Central memory CD8-positive, alpha-beta T cell (primary cell): ENCODE results near the gene UQCRFS1.
"Not testable (repeated sequence)": the region's sequence is repeated elsewhere in the genome, so short reads cannot be mapped to it uniquely, and the experiment has no call there.

ENCODE experiments used
- ATAC-seq: fragments of 150-1000 bp; cut with Tn5 transposase; replicated peaks from 2 replicates; pipeline ENCODE4 v1.10.0; 2022; ENCODE audit warnings: mild to moderate bottlenecking, moderate FRiP score, moderate number of reproducible peaks; ENCODE audit not compliant: poor library complexity, severe bottlenecking; ENCODE audit errors: extremely low read depth
- DNase-seq, 2 donors: peaks; one replicate each; pipeline ENCODE4 v3.0.0; 2021; ENCODE audit warnings: low spot score in 2 of 2
- H3K27ac Mint-ChIP-seq: one replicate; pipeline ENCODE4 v1.8.0; 2022; ENCODE audit warnings: low read depth, mild to moderate bottlenecking, moderate library complexity, mixed read lengths
- H3K27me3 Mint-ChIP-seq: one replicate; pipeline ENCODE4 v1.8.0; 2022; ENCODE audit warnings: mixed read lengths
- H3K36me3 Mint-ChIP-seq: one replicate; pipeline ENCODE4 v1.8.0; 2022; ENCODE audit warnings: mild to moderate bottlenecking, moderate library complexity, mixed read lengths; ENCODE audit not compliant: insufficient read depth
- H3K4me1 Mint-ChIP-seq: one replicate; pipeline ENCODE4 v1.8.0; 2022; ENCODE audit warnings: mixed read lengths
- H3K4me3 Mint-ChIP-seq: one replicate; pipeline ENCODE4 v1.8.0; 2022; ENCODE audit warnings: mild to moderate bottlenecking, moderate library complexity, mixed read lengths
- H3K9me3 Mint-ChIP-seq: one replicate; pipeline ENCODE4 v1.8.0; 2022; ENCODE audit warnings: mixed read lengths

UQCRFS1 gene

DNA sequence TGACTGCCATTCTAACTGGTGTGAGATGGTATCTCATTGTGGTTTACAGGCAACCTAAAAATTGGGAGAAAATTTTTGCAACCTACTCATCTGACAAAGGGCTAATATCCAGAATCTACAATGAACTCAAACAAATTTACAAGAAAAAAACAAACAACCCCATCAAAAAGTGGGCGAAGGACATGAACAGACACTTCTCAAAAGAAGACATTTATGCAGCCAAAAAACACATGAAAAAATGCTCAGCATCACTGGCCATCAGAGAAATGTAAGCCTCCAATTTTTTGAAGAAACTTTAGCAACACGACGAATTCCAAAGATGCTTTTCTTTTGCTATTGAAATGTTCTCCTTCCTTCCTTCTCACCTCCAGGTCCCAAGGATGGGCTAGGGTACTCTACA lies 1.9 kb downstream of the UQCRFS1 start:
- H3K9me3 Mint-ChIP-seq = not testable (repeated sequence)

DNA sequence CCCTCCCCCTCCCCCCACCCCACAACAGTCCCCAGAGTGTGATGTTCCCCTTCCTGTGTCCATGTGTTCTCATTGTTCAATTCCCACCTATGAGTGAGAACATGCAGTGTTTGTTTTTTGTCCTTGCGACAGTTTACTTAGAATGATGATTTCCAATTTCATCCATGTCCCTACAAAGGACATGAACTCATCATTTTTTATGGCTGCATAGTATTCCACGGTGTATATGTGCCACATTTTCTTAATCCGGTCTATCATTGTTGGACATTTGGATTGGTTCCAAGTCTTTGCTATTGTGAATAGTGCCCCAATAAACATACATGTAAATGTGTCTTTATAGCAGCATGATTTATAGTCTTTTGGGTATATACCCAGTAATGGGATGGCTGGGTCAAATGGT lies 2.4 kb downstream of the UQCRFS1 start:
- H3K27me3 Mint-ChIP-seq, ATAC-seq, H3K4me3 Mint-ChIP-seq, H3K9me3 Mint-ChIP-seq, DNase-seq: not testable (repeated sequence)
- Mint-ChIP-seq H3K27ac (peak overlapping the region; percentile 46), H3K4me1 (peaks cover 38% of the 10 kb centered on the region), H3K36me3 (peaks cover 38% of the 10 kb centered on the region)

More for the DNA sequence above, 1.9 kb downstream of the UQCRFS1 start:
- H3K4me1 Mint-ChIP-seq = peaks cover 38% of the 10 kb centered on the region
- not testable (repeated sequence) for H3K27me3 Mint-ChIP-seq, DNase-seq, ATAC-seq
- H3K4me3 Mint-ChIP-seq = peak overlapping the region; percentile 90
- peaks cover 33% of the 10 kb centered on the region for H3K36me3 Mint-ChIP-seq
- peak overlapping the region; percentile 95 for H3K27ac Mint-ChIP-seq

DNA sequence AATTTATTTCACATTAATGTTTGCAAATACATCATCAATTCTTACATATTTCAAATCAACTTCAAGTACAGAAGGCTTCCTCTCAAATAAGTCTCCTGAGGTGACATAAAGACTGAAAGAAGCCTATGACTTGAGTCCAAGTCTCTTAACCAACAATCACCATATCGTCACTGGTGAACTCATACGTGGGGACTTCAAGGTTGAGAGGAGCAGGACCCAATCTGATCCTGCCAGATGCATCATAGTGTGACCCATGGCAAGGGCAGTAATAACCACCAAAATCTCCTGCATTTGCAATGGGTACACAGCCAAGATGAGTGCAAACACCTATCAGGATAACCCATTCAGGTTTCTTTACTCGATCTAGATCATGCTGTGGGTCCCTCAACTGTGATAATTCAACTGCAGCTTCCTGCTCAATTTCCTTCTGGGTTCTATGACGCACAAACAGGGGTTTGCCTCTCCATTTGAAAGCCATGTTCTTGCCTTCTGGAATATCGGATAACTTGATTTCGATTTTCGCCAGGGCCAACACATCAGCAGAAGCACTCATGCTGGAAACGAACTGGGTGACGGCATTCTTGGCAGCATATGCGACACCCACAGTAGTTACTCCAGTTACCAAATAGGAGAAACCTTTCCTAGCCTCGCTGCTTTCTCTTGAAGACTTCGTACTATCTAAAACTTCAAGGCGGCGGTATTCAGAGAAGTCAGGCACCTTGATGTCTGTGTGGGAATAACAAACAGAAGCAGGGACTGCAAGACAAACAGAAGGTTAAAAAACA lies 5.4 kb downstream of the UQCRFS1 start:
- DNase-seq, ATAC-seq, H3K27me3 Mint-ChIP-seq, H3K27ac Mint-ChIP-seq, H3K4me3 Mint-ChIP-seq, H3K9me3 Mint-ChIP-seq: not testable (repeated sequence)
- peaks cover 38% of the 10 kb centered on the region for H3K36me3 Mint-ChIP-seq
- H3K4me1 Mint-ChIP-seq = peaks cover 51% of the 10 kb centered on the region

DNA sequence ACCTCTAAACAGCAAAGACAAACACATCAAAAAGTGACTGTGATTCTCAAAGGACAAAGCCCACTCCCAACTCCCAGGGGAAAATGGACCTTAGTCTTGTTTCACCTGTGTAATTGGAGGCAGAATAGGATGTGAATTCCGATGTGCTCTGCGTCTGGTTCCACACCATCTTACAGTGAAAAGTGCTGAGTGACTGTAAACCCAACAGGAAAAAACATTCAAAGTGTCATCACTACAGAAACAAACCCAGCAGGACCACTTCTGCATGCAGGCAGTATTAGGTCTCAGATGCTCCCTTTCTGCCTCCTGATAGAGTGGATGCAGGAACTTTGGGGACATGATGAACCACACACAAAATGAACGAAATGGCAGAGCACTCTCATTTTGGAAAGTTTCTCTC lies 6.5 kb downstream of the UQCRFS1 start:
- H3K4me1 Mint-ChIP-seq = peaks cover 41% of the 10 kb centered on the region
- H3K36me3 Mint-ChIP-seq = peaks cover 28% of the 10 kb centered on the region
- no peak overlapping the region for H3K27ac Mint-ChIP-seq
- no peaks in the 10 kb centered on the region for H3K27me3 Mint-ChIP-seq
- H3K4me3 Mint-ChIP-seq = no peak overlapping the region
- H3K9me3 Mint-ChIP-seq = peaks cover 4% of the 10 kb centered on the region
- no peak for ATAC-seq
- DNase-seq = no peak

DNA sequence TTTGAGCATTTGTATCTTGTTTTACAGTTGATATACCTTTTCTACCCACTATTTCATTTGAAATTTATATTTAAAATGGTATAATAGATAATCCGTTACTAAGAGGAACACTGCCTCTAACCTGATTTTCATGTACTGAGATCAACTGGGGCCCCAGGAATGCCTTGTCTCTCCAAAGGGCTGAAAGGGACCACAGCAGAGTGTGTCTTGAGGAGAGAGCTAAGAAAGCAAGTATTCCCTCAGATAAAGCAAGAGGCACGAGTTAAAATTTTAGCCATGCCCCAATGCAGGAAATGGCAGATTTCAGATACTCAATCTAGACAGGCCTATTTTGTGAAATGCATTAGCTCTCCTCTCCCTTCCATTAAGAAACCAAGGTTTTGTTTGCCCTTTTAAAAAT lies 10.7 kb downstream of the UQCRFS1 start:
- H3K4me1 Mint-ChIP-seq = peaks cover 13% of the 10 kb centered on the region
- no peaks in the 10 kb centered on the region for H3K27me3 Mint-ChIP-seq
- H3K27ac Mint-ChIP-seq = no peak overlapping the region
- ATAC-seq (no peak), DNase-seq (no peak)
- H3K9me3 Mint-ChIP-seq = no peaks in the 10 kb centered on the region
- H3K4me3 Mint-ChIP-seq = no peak overlapping the region
- peaks cover 18% of the 10 kb centered on the region for H3K36me3 Mint-ChIP-seq

DNA sequence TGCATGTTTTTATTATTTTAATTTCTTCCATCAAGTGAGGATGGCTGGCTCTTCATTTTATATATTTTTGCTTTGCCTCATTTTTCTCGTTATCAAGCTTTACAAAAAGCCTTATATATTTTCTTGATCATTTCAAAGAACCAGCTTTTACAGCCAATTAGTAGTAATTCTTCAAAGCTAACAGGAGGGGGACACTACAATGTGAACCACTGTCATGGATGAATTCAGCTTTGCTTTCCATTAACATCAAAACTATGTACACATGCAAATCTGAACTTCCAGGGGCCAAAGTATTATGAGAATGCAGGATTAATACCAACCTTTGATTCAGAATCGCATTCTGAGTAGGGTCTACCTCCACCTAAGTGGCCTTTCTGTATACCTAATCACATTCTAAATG lies 11.1 kb downstream of the UQCRFS1 start:
- no peaks in the 10 kb centered on the region for H3K27me3 Mint-ChIP-seq
- DNase-seq (no peak), ATAC-seq (no peak)
- no peaks in the 10 kb centered on the region for H3K9me3 Mint-ChIP-seq
- H3K36me3 Mint-ChIP-seq = peaks cover 16% of the 10 kb centered on the region
- no peak overlapping the region for H3K4me3 Mint-ChIP-seq
- no peak overlapping the region for H3K27ac Mint-ChIP-seq
- peaks cover 13% of the 10 kb centered on the region for H3K4me1 Mint-ChIP-seq

DNA sequence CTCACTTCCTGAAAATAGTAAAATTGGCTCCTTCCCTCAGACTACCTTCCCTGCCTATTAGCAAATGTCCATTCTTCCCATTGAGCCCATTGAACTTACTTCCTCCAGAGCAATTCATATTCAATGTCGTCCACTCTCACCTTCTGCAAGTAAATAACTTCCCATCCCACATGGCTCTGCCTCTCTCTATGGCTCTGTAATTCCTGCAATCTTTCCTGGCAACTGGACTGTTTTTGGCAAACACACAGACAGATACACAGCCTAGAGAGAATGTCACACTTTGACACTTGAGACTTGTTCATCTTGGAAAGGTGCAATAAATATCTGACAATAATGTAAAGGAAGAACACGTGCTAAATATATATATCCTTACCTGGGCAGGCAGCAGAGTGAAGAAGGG lies 18.3 kb downstream of the UQCRFS1 start:
- Mint-ChIP-seq H3K4me3 (no peak overlapping the region), H3K4me1 (peaks cover 6% of the 10 kb centered on the region), H3K36me3 (no peaks in the 10 kb centered on the region), H3K27ac (no peak overlapping the region), H3K27me3 (no peaks in the 10 kb centered on the region), H3K9me3 (no peaks in the 10 kb centered on the region)
- DNase-seq (no peak), ATAC-seq (no peak)

DNA sequence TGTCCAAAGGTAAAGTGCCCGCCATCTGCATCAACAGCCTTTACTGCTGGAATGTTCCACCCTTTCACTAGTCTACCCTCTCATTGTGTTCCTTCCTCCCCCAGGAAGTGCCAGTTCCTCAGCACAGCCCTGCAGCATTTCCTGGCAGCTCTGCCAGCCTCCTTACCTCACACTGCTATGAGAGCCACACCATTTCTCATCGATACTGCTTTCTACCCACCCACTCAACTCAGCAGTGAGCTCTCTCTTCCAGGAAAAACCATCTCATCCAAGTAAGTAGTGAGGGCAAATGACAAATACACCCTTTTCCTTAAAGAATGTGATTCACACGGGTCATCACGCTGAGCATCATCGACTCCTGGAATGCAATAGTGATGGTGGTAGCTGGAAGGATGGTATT lies 19.8 kb downstream of the UQCRFS1 start:
- Mint-ChIP-seq H3K27ac (no peak overlapping the region), H3K4me3 (no peak overlapping the region), H3K27me3 (peaks cover 2% of the 10 kb centered on the region), H3K36me3 (no peaks in the 10 kb centered on the region), H3K9me3 (no peaks in the 10 kb centered on the region), H3K4me1 (peaks cover 6% of the 10 kb centered on the region)
- ATAC-seq (no peak), DNase-seq (no peak)

DNA sequence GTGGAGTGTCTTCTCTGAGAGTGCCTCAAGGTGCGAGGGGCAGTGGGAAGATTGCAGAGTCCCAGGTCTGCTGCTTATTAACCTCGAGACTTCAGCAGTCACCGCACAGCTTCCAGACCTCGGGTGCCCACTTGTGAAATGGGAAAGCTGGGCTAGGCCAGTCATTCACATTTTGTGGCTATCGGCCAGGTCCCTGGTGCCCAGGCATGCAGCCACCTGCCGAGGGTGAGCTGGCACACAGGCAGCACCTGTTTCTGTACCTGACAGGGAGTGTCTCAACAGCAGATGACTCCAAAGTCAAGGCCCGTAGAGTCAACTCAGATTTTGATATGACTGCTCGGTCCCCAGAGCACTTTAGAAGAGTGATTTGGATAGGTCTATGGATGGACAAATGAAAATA lies 21.9 kb downstream of the UQCRFS1 start:
- Mint-ChIP-seq H3K9me3 (no peaks in the 10 kb centered on the region), H3K4me3 (no peak overlapping the region), H3K27me3 (peaks cover 18% of the 10 kb centered on the region), H3K36me3 (no peaks in the 10 kb centered on the region), H3K4me1 (peaks cover 6% of the 10 kb centered on the region), H3K27ac (no peak overlapping the region)
- DNase-seq (no peak), ATAC-seq (no peak)

DNA sequence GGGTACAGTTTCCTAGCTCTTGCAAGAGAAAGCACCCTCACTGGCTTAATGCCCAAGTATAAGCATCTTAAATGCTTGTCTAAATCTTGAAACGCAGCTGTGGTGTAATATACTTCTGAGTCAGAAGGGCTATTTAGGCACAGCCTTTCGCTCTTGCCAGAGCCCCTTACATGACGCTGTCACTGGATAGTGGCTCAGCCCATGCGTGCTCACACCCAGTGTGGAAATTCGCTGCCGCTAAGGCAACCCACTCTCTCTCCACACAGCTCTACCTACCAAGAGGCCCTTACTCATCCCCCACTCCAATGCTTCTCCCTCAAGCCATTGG lies 24.0 kb downstream of the UQCRFS1 start:
- Mint-ChIP-seq H3K27me3 (peaks cover 30% of the 10 kb centered on the region), H3K4me1 (peaks cover 6% of the 10 kb centered on the region), H3K27ac (no peak overlapping the region), H3K36me3 (no peaks in the 10 kb centered on the region), H3K9me3 (no peaks in the 10 kb centered on the region), H3K4me3 (no peak overlapping the region)
- DNase-seq (no peak), ATAC-seq (no peak)

DNA sequence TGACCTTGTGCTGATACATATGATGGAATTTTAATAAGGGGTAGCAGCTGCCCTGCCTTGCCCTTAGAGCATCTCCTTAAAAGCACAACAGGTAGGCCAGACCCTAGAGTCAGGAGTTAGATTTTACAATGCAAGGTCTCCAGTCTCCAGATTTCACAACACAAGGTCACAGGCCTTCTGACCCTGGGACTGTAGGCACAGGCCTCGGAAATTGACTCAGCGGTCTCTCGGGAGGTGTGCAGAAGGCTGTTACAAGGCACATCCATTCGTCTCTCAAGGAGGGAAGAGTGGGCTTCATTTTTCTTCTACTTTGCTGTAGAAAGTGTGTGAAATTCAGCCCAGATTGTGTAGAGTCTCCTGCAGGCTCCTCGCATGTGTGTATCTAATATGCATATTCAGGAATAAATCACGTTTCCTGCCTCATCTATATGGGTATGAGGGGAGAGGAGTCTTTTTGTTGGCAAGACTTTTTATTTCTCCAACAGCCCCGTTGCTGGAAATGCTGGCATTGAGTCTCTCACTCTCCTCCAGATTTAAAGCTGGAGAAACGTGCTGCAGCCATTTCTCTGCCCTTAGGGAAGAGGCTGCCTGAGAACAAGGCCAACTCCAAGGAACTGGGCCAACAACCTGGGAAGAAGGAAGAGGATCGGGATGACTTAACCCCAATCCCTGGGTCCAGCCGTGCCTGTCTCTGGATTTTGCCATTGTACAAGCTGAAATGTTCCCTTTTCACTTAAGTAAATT lies 24.5 kb downstream of the UQCRFS1 start:
- Mint-ChIP-seq H3K4me3 (no peak overlapping the region), H3K27ac (no peak overlapping the region), H3K4me1 (peaks cover 6% of the 10 kb centered on the region), H3K9me3 (no peaks in the 10 kb centered on the region), H3K27me3 (peaks cover 30% of the 10 kb centered on the region), H3K36me3 (no peaks in the 10 kb centered on the region)
- ATAC-seq = no peak
- DNase-seq = no peak

DNA sequence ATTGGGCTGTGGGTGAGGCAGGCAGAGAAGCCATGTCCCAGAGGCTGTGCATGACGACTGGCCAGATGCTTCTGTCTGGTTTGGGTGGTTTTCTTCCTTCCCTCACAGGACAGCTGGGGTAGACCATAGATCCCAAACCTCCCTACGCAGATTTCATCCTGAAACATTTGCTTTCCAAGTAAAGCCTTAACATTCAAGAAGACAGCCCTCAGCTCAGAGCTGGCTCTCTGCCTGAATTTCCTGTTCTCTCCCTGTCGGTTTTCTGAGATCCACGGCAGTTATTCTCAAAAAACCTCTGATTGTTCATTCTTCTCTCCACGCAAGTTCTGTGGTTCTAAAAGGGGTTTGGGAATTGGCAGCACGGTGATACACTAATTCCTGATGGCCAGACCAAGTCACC lies 25.3 kb downstream of the UQCRFS1 start:
- Mint-ChIP-seq H3K4me1 (no peaks in the 10 kb centered on the region), H3K36me3 (no peaks in the 10 kb centered on the region), H3K27ac (no peak overlapping the region), H3K9me3 (no peaks in the 10 kb centered on the region), H3K4me3 (no peak overlapping the region), H3K27me3 (peaks cover 30% of the 10 kb centered on the region)
- ATAC-seq = no peak
- no peak for DNase-seq

DNA sequence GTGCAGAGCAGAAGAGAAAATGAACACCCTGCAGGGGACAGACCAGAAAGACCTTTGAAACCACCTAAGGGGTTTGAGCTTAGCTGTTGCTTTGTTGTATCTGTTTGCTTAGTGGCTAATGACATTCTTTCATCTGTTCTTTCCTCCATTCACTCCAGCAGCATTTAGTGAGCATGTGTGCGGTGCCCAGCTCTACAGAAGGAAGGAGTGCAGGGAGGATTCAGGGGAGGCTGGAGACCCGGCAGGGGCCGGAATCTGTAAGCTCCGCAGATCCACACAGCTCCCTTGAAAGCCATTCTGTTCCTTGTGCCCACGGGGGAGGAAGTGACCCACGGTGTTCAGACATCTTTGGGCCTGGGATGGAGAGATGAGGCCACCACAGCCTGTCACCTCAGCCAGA lies 27.5 kb downstream of the UQCRFS1 start:
- Mint-ChIP-seq H3K27me3 (peaks cover 30% of the 10 kb centered on the region), H3K9me3 (no peaks in the 10 kb centered on the region), H3K4me1 (no peaks in the 10 kb centered on the region), H3K4me3 (no peak overlapping the region), H3K27ac (no peak overlapping the region), H3K36me3 (no peaks in the 10 kb centered on the region)
- no peak for ATAC-seq
- no peak for DNase-seq
